ENCODE data around the gene CRB1.

Gene CRB1

GRCh38 chr1:197415221-197415620 lies 147.2 kb downstream of the CRB1 start:
- ChIA-PET CTCF (interaction anchor here (0.6 kb wide), 1 partner anchor 138 kb away, joined by 3 read pairs; no protein-coding TSS in a partner anchor), POLR2A (no interaction called here)
- DNase-seq (ENCODE audit: extremely low spot score): no peak
- no peak for TF ChIP-seq FOXK2 (IDR thresholded peaks at IDR 0.05)
- TF ChIP-seq ZNF384 (IDR thresholded peaks at IDR 0.05): no peak
- no peak for TF ChIP-seq BHLHE40 (IDR thresholded peaks at IDR 0.05; ENCODE audit: borderline replicate concordance)
- no peak for TF ChIP-seq SP1 (IDR thresholded peaks at IDR 0.05)
- TF ChIP-seq LEF1 (IDR thresholded peaks at IDR 0.05; ENCODE audit: borderline replicate concordance): no peak
- no peak for TF ChIP-seq L3MBTL2 (conservative IDR thresholded peaks at IDR 0.05)
- no peak for TF ChIP-seq ELF4 (IDR thresholded peaks at IDR 0.05)
- no peak for TF ChIP-seq ARNT (IDR thresholded peaks at IDR 0.05)
- no peak for TF ChIP-seq FOXM1 (IDR thresholded peaks at IDR 0.05; ENCODE audit: borderline replicate concordance)
- no peak for TF ChIP-seq SUZ12 (IDR thresholded peaks at IDR 0.05)
- TF ChIP-seq PKNOX1 (IDR thresholded peaks at IDR 0.05): no peak
- TF ChIP-seq FOXA1 (IDR thresholded peaks at IDR 0.05): no peak
- no peak for TF ChIP-seq HDGF (IDR thresholded peaks at IDR 0.05; ENCODE audit: borderline replicate concordance)
- no peak for TF ChIP-seq CTBP1 (IDR thresholded peaks at IDR 0.05; ENCODE audit: borderline replicate concordance)
- no peak for TF ChIP-seq NFRKB (IDR thresholded peaks at IDR 0.05)
- TF ChIP-seq TARDBP (IDR thresholded peaks at IDR 0.05): no peak

GRCh38 chr1:197418693-197419092 lies 150.6 kb downstream of the CRB1 start:
- CTCF ChIA-PET: no interaction called here
- POLR2A ChIA-PET: no interaction called here
- DNase-seq (ENCODE audit: extremely low spot score): no peak
- TF ChIP-seq FOXK2 (IDR thresholded peaks at IDR 0.05): no peak
- no peak for TF ChIP-seq ZNF384 (IDR thresholded peaks at IDR 0.05)
- no peak for TF ChIP-seq ARNT (IDR thresholded peaks at IDR 0.05)
- TF ChIP-seq SUZ12 (IDR thresholded peaks at IDR 0.05): no peak
- no peak for TF ChIP-seq TARDBP (IDR thresholded peaks at IDR 0.05)
- no peak for TF ChIP-seq SP1 (IDR thresholded peaks at IDR 0.05)
- TF ChIP-seq FOXM1 (IDR thresholded peaks at IDR 0.05; ENCODE audit: borderline replicate concordance): no peak
- TF ChIP-seq BHLHE40 (IDR thresholded peaks at IDR 0.05; ENCODE audit: borderline replicate concordance): no peak
- no peak for TF ChIP-seq HDGF (IDR thresholded peaks at IDR 0.05; ENCODE audit: borderline replicate concordance)
- no peak for TF ChIP-seq PKNOX1 (IDR thresholded peaks at IDR 0.05)
- TF ChIP-seq FOXA1 (IDR thresholded peaks at IDR 0.05): no peak
- no peak for TF ChIP-seq NFRKB (IDR thresholded peaks at IDR 0.05)
- TF ChIP-seq L3MBTL2 (conservative IDR thresholded peaks at IDR 0.05): no peak
- TF ChIP-seq LEF1 (IDR thresholded peaks at IDR 0.05; ENCODE audit: borderline replicate concordance): no peak
- TF ChIP-seq CTBP1 (IDR thresholded peaks at IDR 0.05; ENCODE audit: borderline replicate concordance): no peak

- POLR2A ChIA-PET: no interaction called here
- TF ChIP-seq PKNOX1 (IDR thresholded peaks at IDR 0.05): no peak
- TF ChIP-seq FOXK2 (IDR thresholded peaks at IDR 0.05): no peak
- TF ChIP-seq HDGF (IDR thresholded peaks at IDR 0.05; ENCODE audit: borderline replicate concordance): no peak
- no peak for TF ChIP-seq BHLHE40 (IDR thresholded peaks at IDR 0.05; ENCODE audit: borderline replicate concordance)
- no peak for TF ChIP-seq NFRKB (IDR thresholded peaks at IDR 0.05)
- no peak for TF ChIP-seq CTBP1 (IDR thresholded peaks at IDR 0.05; ENCODE audit: borderline replicate concordance)
- no peak for TF ChIP-seq FOXA1 (IDR thresholded peaks at IDR 0.05)
- no peak for TF ChIP-seq ARNT (IDR thresholded peaks at IDR 0.05)
- TF ChIP-seq ZNF384 (IDR thresholded peaks at IDR 0.05): no peak
- TF ChIP-seq SP1 (IDR thresholded peaks at IDR 0.05): no peak
- CTCF ChIA-PET: no interaction called here
- DNase-seq (ENCODE audit: extremely low spot score): no peak
These were observed 154.9 kb downstream of the CRB1 start for GRCh38 chr1:197422993-197423392.

GRCh38 chr1:197424380-197424779 lies 156.3 kb downstream of the CRB1 start:
- DNase-seq (ENCODE audit: extremely low spot score): no peak
- POLR2A ChIA-PET: no interaction called here
- CTCF ChIA-PET: no interaction called here
- no peak for TF ChIP-seq ARNT (IDR thresholded peaks at IDR 0.05)
- no peak for TF ChIP-seq PKNOX1 (IDR thresholded peaks at IDR 0.05)
- TF ChIP-seq ZNF384 (IDR thresholded peaks at IDR 0.05): no peak
- TF ChIP-seq LEF1 (IDR thresholded peaks at IDR 0.05; ENCODE audit: borderline replicate concordance): no peak
- no peak for TF ChIP-seq L3MBTL2 (conservative IDR thresholded peaks at IDR 0.05)
- TF ChIP-seq FOXK2 (IDR thresholded peaks at IDR 0.05): no peak
- TF ChIP-seq SUZ12 (IDR thresholded peaks at IDR 0.05): no peak
- no peak for TF ChIP-seq ELF4 (IDR thresholded peaks at IDR 0.05)
- no peak for TF ChIP-seq SP1 (IDR thresholded peaks at IDR 0.05)
- no peak for TF ChIP-seq HDGF (IDR thresholded peaks at IDR 0.05; ENCODE audit: borderline replicate concordance)

GRCh38 chr1:197429372-197429771 lies 161.3 kb downstream of the CRB1 start:
- no peak for DNase-seq (ENCODE audit: extremely low spot score)
- POLR2A ChIA-PET: no interaction called here
- TF ChIP-seq BHLHE40 (IDR thresholded peaks at IDR 0.05; ENCODE audit: borderline replicate concordance): no peak
- TF ChIP-seq FOXM1 (IDR thresholded peaks at IDR 0.05; ENCODE audit: borderline replicate concordance): no peak
- no peak for TF ChIP-seq ARNT (IDR thresholded peaks at IDR 0.05)
- TF ChIP-seq FOXA1 (IDR thresholded peaks at IDR 0.05): no peak
- TF ChIP-seq SP1 (IDR thresholded peaks at IDR 0.05): no peak
- no peak for TF ChIP-seq L3MBTL2 (conservative IDR thresholded peaks at IDR 0.05)
- TF ChIP-seq NFRKB (IDR thresholded peaks at IDR 0.05): no peak
- no peak for TF ChIP-seq FOXK2 (IDR thresholded peaks at IDR 0.05)
- TF ChIP-seq TARDBP (IDR thresholded peaks at IDR 0.05): no peak
- no peak for TF ChIP-seq HDGF (IDR thresholded peaks at IDR 0.05; ENCODE audit: borderline replicate concordance)
- TF ChIP-seq LEF1 (IDR thresholded peaks at IDR 0.05; ENCODE audit: borderline replicate concordance): no peak
- TF ChIP-seq ELF4 (IDR thresholded peaks at IDR 0.05): no peak
- TF ChIP-seq CTBP1 (IDR thresholded peaks at IDR 0.05; ENCODE audit: borderline replicate concordance): no peak
- TF ChIP-seq SUZ12 (IDR thresholded peaks at IDR 0.05): no peak
- no peak for TF ChIP-seq ZNF384 (IDR thresholded peaks at IDR 0.05)
- TF ChIP-seq PKNOX1 (IDR thresholded peaks at IDR 0.05): no peak
- CTCF ChIA-PET: no interaction called here
